ENCODE results near the gene POGLUT3. TPM values are rescaled to one million over a fixed set of nuclear protein-coding genes. Genes with fewer than 3 reads are reported as not detected.

The POGLUT3 gene
- total and polyA plus RNA-seq, 9 of the 15 experiments (the other 6 are each of a cell fraction or from before 2014, with no cell fraction given) = 4.6 to 29.7 (median 17.8) TPM

- TF ChIP-seq ZNF318 (IDR thresholded peaks at IDR 0.05; ENCODE audit: borderline replicate concordance in 1 of 2, low read depth in 1 of 2) (peak in 1 of 2 experiments; percentile 65; a peak in 1 of 4 replicates), ZBED1 (IDR thresholded peaks at IDR 0.05) (peak; percentile 38; the same call in 1 of the 2 replicates), ZNF609 (CRISPR knock-in tag; IDR thresholded peaks at IDR 0.05; ENCODE audit: borderline replicate concordance) (no peak; the same call in 1 of the 2 replicates), SPI1 (IDR thresholded peaks at IDR 0.05; ENCODE audit: borderline replicate concordance, low read depth, low read length) (peak; percentile 75), MXD1 (CRISPR knock-in tag; IDR thresholded peaks at IDR 0.05; ENCODE audit: borderline replicate concordance, poor library complexity, severe bottlenecking) (no peak), ZNF232 (CRISPR knock-in tag; IDR thresholded peaks at IDR 0.05) (no peak), TCFL5 (CRISPR knock-in tag; conservative IDR thresholded peaks at IDR 0.05) (no peak)
Measured at GRCh38 chr11:108497317-108498045, 703 bp downstream of the POGLUT3 start (continued).

All from K562 (cell line).